Sigmoid colon (tissue), 7 donors: ENCODE data around the gene GRID2. TPM values are rescaled to one million over a fixed set of nuclear protein-coding genes. Genes with fewer than 3 reads are reported as not detected.

Experiments used
- DNase-seq: peaks from one replicate; pipeline ENCODE4 v3.0.0-alpha.2; 2019
- H3K27ac ChIP-seq, 4 donors: fragments of 200-600 bp; sonication (generic); one replicate each; pipeline ENCODE4 v1.5.1; 2016 to 2019; ENCODE audit warnings: mild to moderate bottlenecking in 1 of 4
- H3K27me3 ChIP-seq, 3 donors: fragments of 200-600 bp; sonication (generic); one replicate each; pipeline ENCODE4 v1.5.1; 2019; ENCODE audit warnings: mild to moderate bottlenecking in 1 of 3
- H3K36me3 ChIP-seq, 4 donors: fragments of 200-600 bp; sonication (generic); one replicate each; pipeline ENCODE4 v1.5.1; 2016 to 2019
- H3K4me1 ChIP-seq, 4 donors: fragments of 200-600 bp; sonication (generic); one replicate each; pipeline ENCODE4 v1.5.1; 2017 to 2019
- H3K4me3 ChIP-seq, 4 donors: fragments of 200-600 bp; sonication (generic); one replicate each; pipeline ENCODE4 v1.5.1; 2017 to 2019; ENCODE audit warnings: mild to moderate bottlenecking in 2 of 4, moderate library complexity in 1 of 4
- H3K9me3 ChIP-seq, 4 donors: fragments of 200-600 bp in 3 of 4; sonication (generic) in 3 of 4; one replicate each; pipeline versions ENCODE4 v1.5.1 to v1.6.1; 2013 to 2019
- EP300 ChIP-seq, 4 donors: sonication (generic); formaldehyde crosslinking; IDR thresholded peaks; one replicate each; pipeline ENCODE4 v1.6.1; 2017; ENCODE audit warnings: antibody characterized with exemption in 4 of 4
- POLR2A ChIP-seq, 2 donors: fragments of 450-650 bp; IDR thresholded peaks; one replicate each; pipeline ENCODE4 v1.6.1; 2016; ENCODE audit warnings: antibody characterized with exemption in 2 of 2, mild to moderate bottlenecking in 2 of 2, moderate library complexity in 2 of 2
- POLR2AphosphoS5 ChIP-seq, 4 donors: sonication (generic); formaldehyde crosslinking; IDR thresholded peaks; one replicate each; pipeline ENCODE4 v1.6.1; 2017; ENCODE audit warnings: antibody characterized with exemption in 4 of 4
- WGBS, 2 donors: extraction: QIAGEN DNeasy Blood & Tissue Kit; methylation state at CpG; one replicate each; pipeline ENCODE4 v1.1.7; 2013; 5-methylcytosine and 5-hydroxymethylcytosine counted together
- intact Hi-C: fragments of 100-400 bp; cut with DNase I; formaldehyde crosslinking; loops from one replicate; pipeline ENCODE4 v1.15.1; 2023
- polyA plus RNA-seq, 3 donors: library from polyadenylated mRNA; stranded (reverse); fragments of 200-250 nt; gene quantifications; one replicate each; pipeline ENCODE4 v1.2.3, GENCODE V29; 2013
- total RNA-seq, 4 donors: library from RNA; depleted of rRNA; stranded (reverse); fragments of >200 nt; gene quantifications; one replicate each; pipeline ENCODE4 v1.1.0, GENCODE V29; 2016
- TF ChIP-seq, protein P1 (sequence below), 4 experiments: fragments of 450-650 bp in 3 of 4; fragments of 200-600 bp in 1 of 4; IDR thresholded peaks; one replicate each; pipeline ENCODE4 v1.5.1; 2016 to 2019; ENCODE audit warnings: antibody characterized with exemption in 4 of 4, mild to moderate bottlenecking in 3 of 4, moderate library complexity in 2 of 4
- donor health status: healthy with polysubstance abuse.
- donor health status: Bipolar disorder and iron deficiency.
- donor health status: healthy.

Gene GRID2
- total and polyA plus RNA-seq, 7 donors, result 0.04 to 1.9 (median 0.28) TPM; not detected in 2

GRCh38 chr4:92847026-92847425 lies 543.3 kb downstream of the GRID2 start:
- H3K27ac ChIP-seq, result no peak overlapping the region
- H3K4me1 ChIP-seq, result no peaks in the 10 kb centered on the region
- intact Hi-C loops, result no loop called here
- no peaks in the 10 kb centered on the region for H3K27me3 ChIP-seq
- no peaks in the 10 kb centered on the region for H3K36me3 ChIP-seq
- H3K9me3 ChIP-seq, result no peaks in the 10 kb centered on the region
- TF ChIP-seq POLR2AphosphoS5 (IDR thresholded peaks at IDR 0.05) (no peak), POLR2A (IDR thresholded peaks at IDR 0.05) (no peak), EP300 (IDR thresholded peaks at IDR 0.05) (no peak)
- TF ChIP-seq, protein P1, sequence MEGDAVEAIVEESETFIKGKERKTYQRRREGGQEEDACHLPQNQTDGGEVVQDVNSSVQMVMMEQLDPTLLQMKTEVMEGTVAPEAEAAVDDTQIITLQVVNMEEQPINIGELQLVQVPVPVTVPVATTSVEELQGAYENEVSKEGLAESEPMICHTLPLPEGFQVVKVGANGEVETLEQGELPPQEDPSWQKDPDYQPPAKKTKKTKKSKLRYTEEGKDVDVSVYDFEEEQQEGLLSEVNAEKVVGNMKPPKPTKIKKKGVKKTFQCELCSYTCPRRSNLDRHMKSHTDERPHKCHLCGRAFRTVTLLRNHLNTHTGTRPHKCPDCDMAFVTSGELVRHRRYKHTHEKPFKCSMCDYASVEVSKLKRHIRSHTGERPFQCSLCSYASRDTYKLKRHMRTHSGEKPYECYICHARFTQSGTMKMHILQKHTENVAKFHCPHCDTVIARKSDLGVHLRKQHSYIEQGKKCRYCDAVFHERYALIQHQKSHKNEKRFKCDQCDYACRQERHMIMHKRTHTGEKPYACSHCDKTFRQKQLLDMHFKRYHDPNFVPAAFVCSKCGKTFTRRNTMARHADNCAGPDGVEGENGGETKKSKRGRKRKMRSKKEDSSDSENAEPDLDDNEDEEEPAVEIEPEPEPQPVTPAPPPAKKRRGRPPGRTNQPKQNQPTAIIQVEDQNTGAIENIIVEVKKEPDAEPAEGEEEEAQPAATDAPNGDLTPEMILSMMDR (IDR thresholded peaks at IDR 0.05), result no peak
- H3K4me3 ChIP-seq, result no peak overlapping the region
- DNase-seq, result no peak

DNA sequence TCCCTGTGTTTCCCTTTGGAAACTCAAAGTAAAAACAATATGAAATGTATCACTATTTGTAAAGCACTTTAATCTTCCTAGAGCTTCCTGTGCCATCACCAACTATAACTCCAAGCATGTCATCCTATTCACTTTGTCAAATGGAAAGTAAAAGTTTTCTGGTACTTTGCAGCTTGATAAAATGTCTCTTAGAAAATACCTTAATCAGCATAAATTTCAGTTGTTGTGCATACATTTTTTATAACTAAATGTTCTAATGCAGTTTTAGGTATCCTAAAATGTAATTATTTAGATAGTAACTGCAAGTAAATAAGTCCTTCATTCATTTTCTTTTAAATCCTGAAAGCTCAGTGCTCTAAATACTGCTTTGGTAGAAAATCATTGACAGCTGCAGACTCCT lies 558.7 kb downstream of the GRID2 start:
- no peaks in the 10 kb centered on the region for H3K4me1 ChIP-seq
- H3K27ac ChIP-seq, result no peak overlapping the region
- DNase-seq, result no peak
- no peak for TF ChIP-seq POLR2AphosphoS5 (IDR thresholded peaks at IDR 0.05)
- TF ChIP-seq, protein P1 (IDR thresholded peaks at IDR 0.05), result no peak
- no peak for TF ChIP-seq POLR2A (IDR thresholded peaks at IDR 0.05)
- no peak for TF ChIP-seq EP300 (IDR thresholded peaks at IDR 0.05)
- H3K36me3 ChIP-seq, result no peaks in the 10 kb centered on the region
- H3K4me3 ChIP-seq, result no peak overlapping the region
- intact Hi-C loops, result no loop called here
- H3K27me3 ChIP-seq, result no peaks in the 10 kb centered on the region
- H3K9me3 ChIP-seq, result no peaks in the 10 kb centered on the region

DNA sequence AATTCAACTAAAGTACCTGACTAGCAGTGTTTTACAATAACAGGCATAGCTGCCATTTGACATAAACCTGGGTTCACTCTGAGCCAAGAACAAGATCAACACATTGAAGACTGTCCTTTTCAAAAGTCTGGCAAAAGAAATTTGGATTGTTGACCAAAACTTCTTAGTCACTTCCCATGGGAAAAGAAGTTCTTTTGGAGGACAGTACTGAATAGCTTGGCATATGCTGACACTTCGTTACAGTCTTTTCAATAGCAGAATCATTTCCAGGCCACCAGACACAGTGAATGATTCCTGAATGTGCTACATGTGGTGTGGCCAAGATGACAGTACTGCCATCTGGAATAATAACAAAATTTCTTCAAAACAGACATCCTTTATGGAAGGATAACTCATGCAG lies 560.3 kb downstream of the GRID2 start:
- 65% methylated on average over 1 of the region's 1 CpG for WGBS, 2 donors
- Histone ChIP-seq H3K27ac (no peak overlapping the region), H3K9me3 (no peaks in the 10 kb centered on the region), H3K36me3 (no peaks in the 10 kb centered on the region), H3K27me3 (no peaks in the 10 kb centered on the region), H3K4me1 (no peaks in the 10 kb centered on the region), H3K4me3 (no peak overlapping the region)
- intact Hi-C loops, result no loop called here
- TF ChIP-seq POLR2A (IDR thresholded peaks at IDR 0.05) (no peak), POLR2AphosphoS5 (IDR thresholded peaks at IDR 0.05) (no peak), EP300 (IDR thresholded peaks at IDR 0.05) (no peak)
- TF ChIP-seq, protein P1 (IDR thresholded peaks at IDR 0.05), result no peak
- no peak for DNase-seq

- no peak overlapping the region for H3K27ac ChIP-seq
- no peaks in the 10 kb centered on the region for H3K27me3 ChIP-seq
- H3K36me3 ChIP-seq, result no peaks in the 10 kb centered on the region
- intact Hi-C loops, result no loop called here
- H3K4me1 ChIP-seq, result no peaks in the 10 kb centered on the region
- TF ChIP-seq POLR2A (IDR thresholded peaks at IDR 0.05) (no peak), EP300 (IDR thresholded peaks at IDR 0.05) (no peak), POLR2AphosphoS5 (IDR thresholded peaks at IDR 0.05) (no peak)
- TF ChIP-seq, protein P1 (IDR thresholded peaks at IDR 0.05), result no peak
- H3K4me3 ChIP-seq, result no peak overlapping the region
- no peaks in the 10 kb centered on the region for H3K9me3 ChIP-seq
- WGBS, 2 donors, result 91 to 92% methylated on average over 1 of the region's 1 CpG
- DNase-seq, result no peak
Measured at GRCh38 chr4:92872604-92873003, 568.8 kb downstream of the GRID2 start.

DNA sequence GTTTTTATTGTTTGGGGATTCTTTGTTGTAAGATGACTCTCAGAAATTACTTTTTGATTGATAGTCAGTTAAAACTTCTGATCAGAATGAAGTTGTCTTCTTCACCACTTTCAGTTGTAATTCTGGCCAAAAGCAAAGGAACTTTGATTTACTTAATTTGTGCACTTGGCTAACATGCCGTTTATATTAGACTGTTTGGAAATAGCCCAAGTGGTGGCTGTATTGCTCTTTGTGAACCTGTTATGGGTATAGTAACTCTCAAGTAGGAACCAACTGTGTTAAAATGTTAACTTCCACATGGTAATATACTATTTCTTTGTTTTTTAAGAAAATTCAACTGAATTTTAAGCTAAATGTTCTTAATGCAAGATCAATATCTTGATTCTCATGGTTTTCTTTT lies 581.9 kb downstream of the GRID2 start:
- intact Hi-C loops, result no loop called here
- no peaks in the 10 kb centered on the region for H3K9me3 ChIP-seq
- no peak overlapping the region for H3K4me3 ChIP-seq
- no peaks in the 10 kb centered on the region for H3K27me3 ChIP-seq
- no peak for DNase-seq
- TF ChIP-seq POLR2AphosphoS5 (IDR thresholded peaks at IDR 0.05) (no peak), EP300 (IDR thresholded peaks at IDR 0.05) (no peak), POLR2A (IDR thresholded peaks at IDR 0.05) (no peak)
- TF ChIP-seq, protein P1 (IDR thresholded peaks at IDR 0.05), result no peak
- H3K4me1 ChIP-seq, result no peaks in the 10 kb centered on the region
- H3K27ac ChIP-seq, result no peak overlapping the region
- 32 to 71% methylated on average over 1 of the region's 1 CpG for WGBS, 2 donors
- H3K36me3 ChIP-seq, result no peaks in the 10 kb centered on the region
